ENCODE measurements around the gene RASD1. TPM values are rescaled to one million over a fixed set of nuclear protein-coding genes. Genes with fewer than 3 reads are reported as not detected.

The RASD1 gene
- total RNA-seq, 1 experiment from 2014 or later, result 59.0 TPM

DNA sequence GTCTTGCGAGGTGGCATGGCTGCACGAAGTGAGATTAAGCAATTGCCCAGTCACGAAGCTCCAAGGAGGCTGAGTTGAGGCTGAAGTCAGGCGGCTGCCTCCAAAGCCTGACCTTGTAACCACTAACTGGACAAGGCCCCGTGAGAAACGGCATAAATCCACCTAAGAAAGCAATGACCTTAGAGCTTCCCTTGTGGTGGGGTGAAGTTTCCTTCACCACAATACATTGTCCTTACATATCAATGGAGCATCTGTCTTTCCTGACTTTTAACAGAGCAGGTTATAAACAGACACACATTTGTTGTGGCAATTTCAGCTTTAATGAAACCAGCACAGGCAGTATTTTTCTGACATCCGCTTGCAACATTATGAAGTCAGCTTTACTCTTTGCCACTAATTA is 21.9 kb downstream of the RASD1 start:
- peaks cover 15% of the 10 kb centered on the region for H3K4me1 ChIP-seq (ENCODE audit: insufficient read depth, low read length)

DNA sequence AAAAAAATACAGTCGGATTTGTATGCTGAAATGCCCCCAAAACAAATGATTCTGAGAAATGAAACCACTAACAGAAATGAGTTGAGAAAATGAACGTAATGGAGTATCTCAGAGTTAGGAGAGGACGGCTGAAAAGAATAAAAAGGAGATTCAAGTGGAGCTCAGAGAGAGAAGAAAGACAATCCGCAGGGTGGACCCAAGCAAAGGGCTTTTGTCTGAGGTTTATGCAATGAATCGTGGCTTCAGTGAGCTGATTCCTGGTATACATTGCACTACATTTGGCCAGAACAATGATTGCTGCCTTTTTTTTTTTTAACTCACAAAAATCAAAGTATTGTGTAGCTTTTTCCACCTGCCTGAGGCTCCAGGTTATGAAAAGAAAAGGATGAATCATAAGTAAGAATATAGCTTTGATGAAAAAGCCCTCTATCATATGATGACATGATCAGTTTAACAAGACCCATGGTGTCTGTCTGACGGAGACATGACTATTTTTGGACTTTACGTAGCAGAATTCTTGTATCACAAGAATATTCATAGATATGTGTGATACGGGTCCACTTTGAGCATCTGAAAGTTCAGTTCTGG is 23.8 kb downstream of the RASD1 start:
- TF ChIP-seq EZH2 (IDR thresholded peaks at IDR 0.05; ENCODE audit: low read length, unreplicated experiment) (no peak), EZH2phosphoT487 (IDR thresholded peaks at IDR 0.05; ENCODE audit: borderline replicate concordance, low read length) (no peak)
- TF ChIP-seq, protein P1, sequence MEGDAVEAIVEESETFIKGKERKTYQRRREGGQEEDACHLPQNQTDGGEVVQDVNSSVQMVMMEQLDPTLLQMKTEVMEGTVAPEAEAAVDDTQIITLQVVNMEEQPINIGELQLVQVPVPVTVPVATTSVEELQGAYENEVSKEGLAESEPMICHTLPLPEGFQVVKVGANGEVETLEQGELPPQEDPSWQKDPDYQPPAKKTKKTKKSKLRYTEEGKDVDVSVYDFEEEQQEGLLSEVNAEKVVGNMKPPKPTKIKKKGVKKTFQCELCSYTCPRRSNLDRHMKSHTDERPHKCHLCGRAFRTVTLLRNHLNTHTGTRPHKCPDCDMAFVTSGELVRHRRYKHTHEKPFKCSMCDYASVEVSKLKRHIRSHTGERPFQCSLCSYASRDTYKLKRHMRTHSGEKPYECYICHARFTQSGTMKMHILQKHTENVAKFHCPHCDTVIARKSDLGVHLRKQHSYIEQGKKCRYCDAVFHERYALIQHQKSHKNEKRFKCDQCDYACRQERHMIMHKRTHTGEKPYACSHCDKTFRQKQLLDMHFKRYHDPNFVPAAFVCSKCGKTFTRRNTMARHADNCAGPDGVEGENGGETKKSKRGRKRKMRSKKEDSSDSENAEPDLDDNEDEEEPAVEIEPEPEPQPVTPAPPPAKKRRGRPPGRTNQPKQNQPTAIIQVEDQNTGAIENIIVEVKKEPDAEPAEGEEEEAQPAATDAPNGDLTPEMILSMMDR (conservative IDR thresholded peaks at IDR 0.05; ENCODE audit: low read depth, low read length), result no peak
- Histone ChIP-seq H3K9me3 (ENCODE audit: low read length) (no peaks in the 10 kb centered on the region), H3K79me2 (ENCODE audit: low read length) (peaks cover 6% of the 10 kb centered on the region), H3K36me3 (ENCODE audit: low read depth, low read length) (no peaks in the 10 kb centered on the region), H3F3A (ENCODE audit: low read length, unreplicated experiment) (no peaks in the 10 kb centered on the region), H3K4me1 (ENCODE audit: insufficient read depth, low read length) (peaks cover 6% of the 10 kb centered on the region), H3K4me3 (ENCODE audit: low read length) (no peak overlapping the region), H4K20me1 (ENCODE audit: low read length) (no peaks in the 10 kb centered on the region), H3K4me2 (ENCODE audit: low read length) (peak overlapping the region; percentile 47; the same call in 1 of the 2 replicates), H3K9ac (ENCODE audit: low read length) (no peak overlapping the region), H2AFZ (ENCODE audit: low read length) (peak overlapping the region; percentile 33; the same call in 1 of the 2 replicates), H3K9me2 (replicated peaks; ENCODE audit: low read length) (no peaks in the 10 kb centered on the region), H3K27me3 (ENCODE audit: low read length) (peaks cover 7% of the 10 kb centered on the region; the same call in 1 of the 2 replicates), H3K27ac (ENCODE audit: low read length) (no peak overlapping the region)
- no TSS peak for BruUV-seq (replicated peaks)
- ATAC-seq (no peak), DNase-seq (peak; percentile 28)
- intact Hi-C loops (cut with micrococcal nuclease), result loop anchor here (1.0 kb wide), 1 partner anchor 37 kb away; no protein-coding TSS in a partner anchor
- CTCF ChIA-PET, result interaction anchor here (0.7 kb wide), 1 partner anchor 37 kb away, joined by 7 read pairs; no protein-coding TSS in a partner anchor
- POLR2A ChIA-PET (ENCODE audit: unreplicated experiment), result no interaction called here

More for the DNA sequence above, 21.9 kb downstream of the RASD1 start:
- POLR2A ChIA-PET (ENCODE audit: unreplicated experiment), result no interaction called here
- intact Hi-C loops (cut with micrococcal nuclease), result no loop called here
- CTCF ChIA-PET, result no interaction called here
- Histone ChIP-seq H3K4me2 (ENCODE audit: low read length) (no peak overlapping the region), H3K36me3 (ENCODE audit: low read depth, low read length) (peaks cover 3% of the 10 kb centered on the region; the same call in 1 of the 2 replicates), H3K27ac (ENCODE audit: low read length) (no peak overlapping the region), H3K9me3 (ENCODE audit: low read length) (no peaks in the 10 kb centered on the region), H3K4me3 (ENCODE audit: low read length) (no peak overlapping the region), H3K9me2 (replicated peaks; ENCODE audit: low read length) (no peaks in the 10 kb centered on the region), H3F3A (ENCODE audit: low read length, unreplicated experiment) (no peaks in the 10 kb centered on the region), H3K9ac (ENCODE audit: low read length) (no peak overlapping the region), H3K79me2 (ENCODE audit: low read length) (peaks cover 25% of the 10 kb centered on the region), H3K27me3 (ENCODE audit: low read length) (peaks cover 7% of the 10 kb centered on the region; the same call in 1 of the 2 replicates), H2AFZ (ENCODE audit: low read length) (no peak overlapping the region), H4K20me1 (ENCODE audit: low read length) (0 out of 2 replicates have a peak, but pooled peaks cover 4% of the 10 kb centered on the region)
- no peak for TF ChIP-seq EZH2phosphoT487 (IDR thresholded peaks at IDR 0.05; ENCODE audit: borderline replicate concordance, low read length)
- TF ChIP-seq, protein P1 (conservative IDR thresholded peaks at IDR 0.05; ENCODE audit: low read depth, low read length), result no peak
- no peak for TF ChIP-seq EZH2 (IDR thresholded peaks at IDR 0.05; ENCODE audit: low read length, unreplicated experiment)
- DNase-seq (no peak), ATAC-seq (no peak)
- BruUV-seq (replicated peaks), result no TSS peak

DNA sequence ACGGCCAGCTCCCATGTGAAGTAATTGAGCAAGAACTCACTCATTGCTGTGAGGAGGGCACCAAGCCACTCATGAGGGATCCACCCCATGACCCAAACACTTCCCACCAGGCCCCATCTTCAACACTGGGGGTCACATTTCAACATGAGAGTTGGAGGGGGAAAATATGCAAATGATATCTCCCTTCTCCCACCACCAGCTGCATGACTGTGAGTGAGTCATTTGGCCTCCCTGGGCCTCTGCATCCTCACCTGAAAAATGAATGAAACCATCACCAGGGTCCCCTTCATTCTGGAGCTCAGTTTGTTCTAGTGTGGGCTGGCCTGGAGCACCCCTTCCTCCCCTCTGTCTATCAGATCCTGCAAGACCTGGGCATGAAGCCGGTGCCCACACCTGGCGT is 26.2 kb downstream of the RASD1 start:
- intact Hi-C loops (cut with micrococcal nuclease), result no loop called here
- TF ChIP-seq EZH2 (IDR thresholded peaks at IDR 0.05; ENCODE audit: low read length, unreplicated experiment) (no peak), EZH2phosphoT487 (IDR thresholded peaks at IDR 0.05; ENCODE audit: borderline replicate concordance, low read length) (no peak)
- TF ChIP-seq, protein P1 (conservative IDR thresholded peaks at IDR 0.05; ENCODE audit: low read depth, low read length), result no peak
- CTCF ChIA-PET, result no interaction called here

More for the DNA sequence above, 26.2 kb downstream of the RASD1 start:
- no peak for DNase-seq
- H4K20me1 ChIP-seq (ENCODE audit: low read length), result no peaks in the 10 kb centered on the region
- POLR2A ChIA-PET (ENCODE audit: unreplicated experiment), result no interaction called here
- no peaks in the 10 kb centered on the region for H3K36me3 ChIP-seq (ENCODE audit: low read depth, low read length)
- ATAC-seq, result no peak
- H3K9ac ChIP-seq (ENCODE audit: low read length), result no peak overlapping the region
- peaks cover 7% of the 10 kb centered on the region; the same call in 1 of the 2 replicates for H3K27me3 ChIP-seq (ENCODE audit: low read length)
- no peaks in the 10 kb centered on the region for H3K79me2 ChIP-seq (ENCODE audit: low read length)
- no peaks in the 10 kb centered on the region for H3F3A ChIP-seq (ENCODE audit: low read length, unreplicated experiment)
- no peaks in the 10 kb centered on the region for H3K9me3 ChIP-seq (ENCODE audit: low read length)
- H3K4me3 ChIP-seq (ENCODE audit: low read length), result no peak overlapping the region
- H3K4me2 ChIP-seq (ENCODE audit: low read length), result no peak overlapping the region
- H3K9me2 ChIP-seq (replicated peaks; ENCODE audit: low read length), result no peaks in the 10 kb centered on the region
- no peak overlapping the region for H3K27ac ChIP-seq (ENCODE audit: low read length)
- no TSS peak for BruUV-seq (replicated peaks)
- peaks cover 15% of the 10 kb centered on the region for H3K4me1 ChIP-seq (ENCODE audit: insufficient read depth, low read length)
- no peak overlapping the region for H2AFZ ChIP-seq (ENCODE audit: low read length)
